A549 (cell line): Measurements from ENCODE around the gene ADPRHL1.

Source experiments
- NR3C1 ChIP-seq: fragments of >200 bp; sonication (Bioruptor Twin); formaldehyde crosslinking; IDR thresholded peaks from 3 replicates; pipeline ENCODE4 v1.6.1; 2017
- TF ChIP-seq, protein P1 (sequence below): fragments of >200 bp; sonication (Bioruptor Twin); formaldehyde crosslinking; IDR thresholded peaks from 3 replicates; pipeline ENCODE4 v1.5.1; 2016

DNA sequence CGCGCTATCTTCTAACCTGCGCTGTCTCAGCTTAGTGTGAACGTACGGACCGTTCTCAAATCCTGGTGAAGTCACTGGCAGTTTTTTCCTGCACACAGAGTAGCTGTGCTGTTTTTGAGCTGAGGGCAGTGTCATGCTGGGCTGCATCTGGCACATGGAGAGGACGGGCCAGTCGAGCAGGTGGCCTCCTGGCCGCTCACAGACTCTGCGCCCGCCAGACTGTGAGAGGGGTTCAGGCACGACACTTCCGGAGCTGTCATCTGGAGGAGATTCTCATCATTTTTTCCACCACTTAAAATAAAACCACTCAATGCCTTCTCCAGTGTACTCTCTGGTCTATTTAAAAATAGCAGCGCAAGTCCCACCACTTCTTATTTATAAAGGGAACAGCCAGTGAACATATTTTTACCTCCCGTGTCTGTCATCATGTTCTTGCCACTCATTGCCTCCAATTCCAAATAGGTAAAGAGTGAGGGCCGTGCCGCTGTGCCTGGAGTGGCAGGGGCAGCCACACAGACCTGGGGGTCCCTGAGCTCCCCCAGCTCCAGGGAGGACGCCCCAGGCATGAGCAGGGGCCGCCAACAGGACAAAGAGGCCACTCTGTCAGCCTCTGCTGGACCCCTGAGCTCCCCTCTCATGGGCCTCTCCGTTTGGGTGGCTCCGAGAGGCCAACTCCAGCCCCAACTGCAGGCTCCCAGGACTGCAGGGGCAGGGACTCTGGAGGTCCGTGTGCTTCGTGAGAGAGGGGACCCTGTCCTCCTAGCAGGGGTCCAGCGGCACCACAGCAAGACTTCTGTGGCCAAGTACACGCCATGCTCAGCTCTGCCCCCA lies 52.5 kb downstream of the ADPRHL1 start:
- TF ChIP-seq NR3C1 = no peak
- TF ChIP-seq, protein P1, sequence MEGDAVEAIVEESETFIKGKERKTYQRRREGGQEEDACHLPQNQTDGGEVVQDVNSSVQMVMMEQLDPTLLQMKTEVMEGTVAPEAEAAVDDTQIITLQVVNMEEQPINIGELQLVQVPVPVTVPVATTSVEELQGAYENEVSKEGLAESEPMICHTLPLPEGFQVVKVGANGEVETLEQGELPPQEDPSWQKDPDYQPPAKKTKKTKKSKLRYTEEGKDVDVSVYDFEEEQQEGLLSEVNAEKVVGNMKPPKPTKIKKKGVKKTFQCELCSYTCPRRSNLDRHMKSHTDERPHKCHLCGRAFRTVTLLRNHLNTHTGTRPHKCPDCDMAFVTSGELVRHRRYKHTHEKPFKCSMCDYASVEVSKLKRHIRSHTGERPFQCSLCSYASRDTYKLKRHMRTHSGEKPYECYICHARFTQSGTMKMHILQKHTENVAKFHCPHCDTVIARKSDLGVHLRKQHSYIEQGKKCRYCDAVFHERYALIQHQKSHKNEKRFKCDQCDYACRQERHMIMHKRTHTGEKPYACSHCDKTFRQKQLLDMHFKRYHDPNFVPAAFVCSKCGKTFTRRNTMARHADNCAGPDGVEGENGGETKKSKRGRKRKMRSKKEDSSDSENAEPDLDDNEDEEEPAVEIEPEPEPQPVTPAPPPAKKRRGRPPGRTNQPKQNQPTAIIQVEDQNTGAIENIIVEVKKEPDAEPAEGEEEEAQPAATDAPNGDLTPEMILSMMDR = no peak
